K562 (cell line): ENCODE measurements around the gene TMED7. TPM values are rescaled to one million over a fixed set of nuclear protein-coding genes. Genes with fewer than 3 reads are reported as not detected.

ENCODE experiments used
- CBX3 ChIP-seq, 2 experiments: IDR thresholded peaks; 1 replicate in 1 of 2; 2 replicates in 1 of 2; pipeline ENCODE4 v1.6.1; 2012; ENCODE audit warnings: inconsistent platforms in 2 of 2, low read length in 2 of 2, borderline replicate concordance in 1 of 2, control low read depth in 1 of 2
- CREM ChIP-seq: IDR thresholded peaks from 2 replicates; pipeline ENCODE4 v1.6.1; 2014; ENCODE audit warnings: antibody characterized with exemption, low read depth
- FOXK2 ChIP-seq, 2 experiments: fragments of 450-650 bp; IDR thresholded peaks in 1 of 2; conservative IDR thresholded peaks in 1 of 2; 2 replicates each; pipeline ENCODE4 v1.6.1; 2016; ENCODE audit warnings: low read depth in 2 of 2, mild to moderate bottlenecking in 1 of 2
- HCFC1 ChIP-seq: IDR thresholded peaks from 2 replicates; pipeline ENCODE4 v1.6.1; 2012; ENCODE audit warnings: low read depth, low read length, improper control_type of control experiment
- JUN ChIP-seq, 2 experiments: sonication (generic) in 1 of 2; formaldehyde crosslinking in 1 of 2; IDR thresholded peaks; 2 replicates each; pipeline versions ENCODE4 v1.6.1 to v1.8.0; 2012 to 2022; ENCODE audit warnings: borderline replicate concordance in 2 of 2, mild to moderate bottlenecking in 2 of 2, improper control_type of control experiment in 1 of 2, low read depth in 1 of 2, low read length in 1 of 2, missing genetic modification reagents in 1 of 2
- KAT7 ChIP-seq: sonication (generic); formaldehyde crosslinking; IDR thresholded peaks from 2 replicates; pipeline ENCODE4 v1.8.0; 2022; ENCODE audit warnings: missing genetic modification reagents, mild to moderate bottlenecking, borderline replicate concordance
- MGA ChIP-seq: fragments of 450-650 bp; IDR thresholded peaks from 2 replicates; pipeline ENCODE4 v1.6.1; 2016; ENCODE audit warnings: mild to moderate bottlenecking, moderate library complexity
- NCOA2 ChIP-seq, 2 experiments: fragments of 450-650 bp; IDR thresholded peaks; 2 replicates each; pipeline ENCODE4 v1.6.1; 2018; ENCODE audit warnings: mild to moderate bottlenecking in 2 of 2, moderate library complexity in 1 of 2; ENCODE audit not compliant: partially characterized antibody in 2 of 2
- RB1 ChIP-seq: fragments of 450-650 bp; IDR thresholded peaks from 2 replicates; pipeline ENCODE4 v1.6.1; 2017; ENCODE audit warnings: low read depth, mild to moderate bottlenecking
- SETDB1 ChIP-seq: IDR thresholded peaks from one replicate; pipeline ENCODE4 v1.6.1; 2012; ENCODE audit warnings: low read length, control low read depth, inconsistent platforms
- SMARCA4 ChIP-seq: fragments of 450-650 bp; IDR thresholded peaks from 2 replicates; pipeline ENCODE4 v1.6.1; 2016
- ZNF316 ChIP-seq: fragments of 450-650 bp; IDR thresholded peaks from 2 replicates; pipeline ENCODE4 v1.6.1; 2016
- ZNF445 ChIP-seq: fragments of 250-450 bp; sonication (Bioruptor Pico); IDR thresholded peaks from 2 replicates; pipeline ENCODE4 v1.4.0; 2020; ENCODE audit warnings: low read depth, mild to moderate bottlenecking, moderate library complexity
- polyA plus RNA-seq, 8 experiments: library from polyadenylated mRNA; depleted of rRNA in 4 of 8; stranded (reverse) in 5 of 8; unstranded in 3 of 8; fragments of >200 nt; fragmentation: Nextera tagmentation in 2 of 8; fragmentation: Illumina TruSeq in 1 of 8; extraction: Ambion mirVana in 2 of 8; extraction: Trizol in 1 of 8; gene quantifications; 2 replicates each; pipeline versions ENCODE4 v1.2.1 to v1.2.3, GENCODE V29; 2011 to 2014; ENCODE audit warnings: inconsistent platforms in 1 of 8, missing spikeins in 1 of 8
- total RNA-seq, 7 experiments: library from RNA; depleted of rRNA in 6 of 7; stranded (reverse); fragments of >200 nt in 6 of 7; fragmentation: Illumina TruSeq in 2 of 7; extraction: Trizol in 2 of 7; gene quantifications; 2 replicates each; pipeline versions ENCODE4 v1.2.1 to v1.2.3, GENCODE V29; 2011 to 2021; ENCODE audit warnings: low replicate concordance in 1 of 7

Gene TMED7
- total and polyA plus RNA-seq, 9 of the 15 experiments (the other 6 are each of a cell fraction or from before 2014, with no cell fraction given): 15.9 to 93.4 (median 41.7) TPM

GRCh38 chr5:115625579-115626444 is at the start of gene TMED7 (continued):
- peak; percentile 47; the same call in 1 of the 2 replicates for TF ChIP-seq MGA
- no peak for TF ChIP-seq ZNF445 (CRISPR knock-in tag)
- TF ChIP-seq KAT7: peak; percentile 88; the same call in 1 of the 2 replicates
- no peak for TF ChIP-seq ZNF316
- peak; percentile 79 to 86 for TF ChIP-seq FOXK2 (conservative IDR thresholded peaks at IDR 0.05 in 1 of 2, IDR thresholded peaks at IDR 0.05 in 1 of 2; ENCODE audit: low read depth in 2 of 2)
- peak; percentile 81 for TF ChIP-seq CREM
- TF ChIP-seq RB1: peak; percentile 44
- no peak for TF ChIP-seq NCOA2 (IDR thresholded peaks at IDR 0.05; ENCODE audit: partially characterized antibody in 2 of 2)
- TF ChIP-seq SETDB1: no peak
- peak; percentile 74 for TF ChIP-seq HCFC1
- TF ChIP-seq JUN (IDR thresholded peaks at IDR 0.05; ENCODE audit: borderline replicate concordance, low read depth, low read length): peak; percentile 53; the same call in 1 of the 2 replicates
- TF ChIP-seq JUN (CRISPR knock-in tag; IDR thresholded peaks at IDR 0.05; ENCODE audit: borderline replicate concordance): no peak
- 0 out of 2 replicates have a peak, but pooled peaks have one; percentile 32 for TF ChIP-seq SMARCA4
- peak in 1 of 2 experiments; percentile 13; a peak in 1 of 3 replicates for TF ChIP-seq CBX3 (IDR thresholded peaks at IDR 0.05; ENCODE audit: borderline replicate concordance in 1 of 2, low read length in 2 of 2)
